PC-3 (cell line): ENCODE results near the gene ST14. TPM values are rescaled to one million over a fixed set of nuclear protein-coding genes. Genes with fewer than 3 reads are reported as not detected.

ENCODE experiments used
- ATAC-seq: fragments of 200-7000 bp; cut with Tn5 transposase; 2 replicates; pipeline ENCODE4 v1.9.1; 2020; ENCODE audit warnings: mild to moderate bottlenecking, moderate library complexity
- BruUV-seq: library from RNA; stranded (reverse); fragments of 400-500 nt; replicated peaks from 2 replicates; lab custom pipeline; 2021; lab: Mats Ljungman, UMichigan
- CTCF ChIA-PET: fragments of 300-600 bp; sonication (Branson Sonifier 250); formaldehyde crosslinking; loops from one replicate; lab custom pipeline; 2022; ENCODE audit warnings: antibody characterized with exemption; lab: Charles Lee
- POLR2A ChIA-PET: fragments of 300-600 bp; sonication (Branson Sonifier 250); formaldehyde crosslinking; loops from one replicate; lab custom pipeline; 2022; ENCODE audit warnings: antibody characterized with exemption; ENCODE audit not compliant: unreplicated experiment; lab: Charles Lee
- DNase-seq: peaks from one replicate; pipeline ENCODE4 v3.0.0-alpha.2; 2015
- H2AFZ ChIP-seq: fragments of 300-600 bp; sonication (generic); 2 replicates; pipeline ENCODE4 v1.6.0; 2016; ENCODE audit warnings: antibody characterized with exemption, low read length
- H3F3A ChIP-seq: fragments of 300-600 bp; sonication (generic); one replicate; pipeline ENCODE4 v1.6.0; 2017; ENCODE audit warnings: antibody characterized with exemption, low read length, control low read depth, mild to moderate bottlenecking; ENCODE audit not compliant: unreplicated experiment
- H3K27ac ChIP-seq: fragments of 300-600 bp; sonication (generic); 2 replicates; pipeline ENCODE4 v1.5.1; 2016; ENCODE audit warnings: mild to moderate bottlenecking, low read length
- H3K27me3 ChIP-seq: fragments of 300-600 bp; sonication (generic); 2 replicates; pipeline ENCODE4 v1.6.1; 2016; ENCODE audit warnings: low read length, mixed read lengths
- H3K36me3 ChIP-seq: fragments of 300-600 bp; sonication (generic); 2 replicates; pipeline ENCODE4 v1.6.1; 2016; ENCODE audit warnings: low read depth, mixed run types, low read length, mixed read lengths
- H3K4me1 ChIP-seq: fragments of 300-600 bp; sonication (generic); 2 replicates; pipeline ENCODE4 v1.5.1; 2016; ENCODE audit warnings: low read length; ENCODE audit not compliant: insufficient read depth
- H3K4me2 ChIP-seq: fragments of 300-600 bp; sonication (generic); 2 replicates; pipeline ENCODE4 v1.6.0; 2016; ENCODE audit warnings: low read length
- H3K4me3 ChIP-seq: fragments of 300-600 bp; sonication (generic); 2 replicates; pipeline ENCODE4 v1.5.1; 2016; ENCODE audit warnings: mild to moderate bottlenecking, low read length, mixed read lengths
- H3K79me2 ChIP-seq: fragments of 300-600 bp; sonication (generic); 2 replicates; pipeline ENCODE4 v1.6.1; 2017; ENCODE audit warnings: low read length, mixed read lengths
- H3K9ac ChIP-seq: fragments of 300-600 bp; sonication (generic); 2 replicates; pipeline ENCODE4 v1.6.0; 2016; ENCODE audit warnings: mild to moderate bottlenecking, low read length
- H3K9me2 ChIP-seq: fragments of 300-600 bp; sonication (generic); replicated peaks from 2 replicates; pipeline ENCODE4 v1.6.1; 2016; ENCODE audit warnings: mixed run types, low read length, mixed read lengths
- H3K9me3 ChIP-seq: fragments of 300-600 bp; sonication (generic); 2 replicates; pipeline ENCODE4 v1.6.1; 2016; ENCODE audit warnings: low read length, mixed read lengths
- H4K20me1 ChIP-seq: fragments of 300-600 bp; sonication (generic); 2 replicates; pipeline ENCODE4 v1.6.1; 2016; ENCODE audit warnings: low read length, mixed read lengths
- CTCF ChIP-seq: fragments of 300-600 bp; sonication (generic); conservative IDR thresholded peaks from 2 replicates; pipeline ENCODE4 v1.5.1; 2017; ENCODE audit warnings: antibody characterized with exemption, low read depth, mild to moderate bottlenecking, low read length
- EZH2 ChIP-seq: fragments of 300-600 bp; sonication (generic); IDR thresholded peaks from one replicate; pipeline ENCODE4 v1.6.1; 2017; ENCODE audit warnings: antibody characterized with exemption, mild to moderate bottlenecking, low read length; ENCODE audit not compliant: unreplicated experiment
- EZH2phosphoT487 ChIP-seq: fragments of 300-600 bp; sonication (generic); IDR thresholded peaks from 2 replicates; pipeline ENCODE4 v1.6.1; 2018; ENCODE audit warnings: mild to moderate bottlenecking, antibody characterized with exemption, low read length, borderline replicate concordance
- intact Hi-C: fragments of 100-400 bp; cut with micrococcal nuclease; formaldehyde crosslinking; loops from 2 replicates; pipeline ENCODE4 v1.9.0; 2023
- total RNA-seq: library from RNA; depleted of rRNA; stranded (reverse); fragments of >200 nt; gene quantifications from 2 replicates; pipeline ENCODE4 v1.2.3, GENCODE V29; 2014

ST14 gene
- total RNA-seq, 1 experiment from 2014 or later = 231 TPM

- no peak for ATAC-seq
- Histone ChIP-seq H3K27me3 (no peaks in the 10 kb centered on the region), H3K27ac (no peak overlapping the region), H3K4me3 (no peak overlapping the region), H2AFZ (no peak overlapping the region), H3K4me2 (no peak overlapping the region), H3K9me3 (no peaks in the 10 kb centered on the region), H4K20me1 (no peaks in the 10 kb centered on the region), H3F3A (peaks cover 4% of the 10 kb centered on the region), H3K36me3 (peaks cover 88% of the 10 kb centered on the region), H3K79me2 (peaks cover 17% of the 10 kb centered on the region), H3K9me2 (no peaks in the 10 kb centered on the region), H3K9ac (no peak overlapping the region), H3K4me1 (no peaks in the 10 kb centered on the region; the same call in 1 of the 2 replicates)
- BruUV-seq = no TSS peak
- ChIA-PET POLR2A (interaction anchor here (0.6 to 1.0 kb wide), 3 partner anchors 14 to 258 kb away, joined by 3 read pairs; no protein-coding TSS in a partner anchor), CTCF (no interaction called here)
- DNase-seq = no peak
- TF ChIP-seq EZH2 (no peak), EZH2phosphoT487 (no peak), CTCF (no peak)
- intact Hi-C loops = no loop called here
Observed at GRCh38 chr11:130129922-130130321, 29.7 kb upstream of the ST14 start.

GRCh38 chr11:130131961-130132850 is 27.4 kb upstream of the ST14 start:
- Histone ChIP-seq H3K4me2 (no peak overlapping the region), H4K20me1 (no peaks in the 10 kb centered on the region), H3F3A (peaks cover 4% of the 10 kb centered on the region), H3K9ac (no peak overlapping the region), H3K4me3 (no peak overlapping the region), H3K9me2 (no peaks in the 10 kb centered on the region), H3K27ac (no peak overlapping the region), H3K4me1 (no peaks in the 10 kb centered on the region), H2AFZ (no peak overlapping the region), H3K79me2 (no peaks in the 10 kb centered on the region), H3K36me3 (peaks cover 88% of the 10 kb centered on the region), H3K9me3 (no peaks in the 10 kb centered on the region), H3K27me3 (no peaks in the 10 kb centered on the region)
- peak; percentile 87 for ATAC-seq
- CTCF ChIA-PET = interaction anchor here (0.6 to 1.9 kb wide), 18 partner anchors 8 to 1248 kb away, joined by 3 to 37 read pairs (median 6); partner anchors contain the start of gene PRDM10
- POLR2A ChIA-PET = interaction anchor here (0.5 to 1.1 kb wide), 5 partner anchors 62 to 715 kb away, joined by 3 to 15 read pairs (median 9); no protein-coding TSS in a partner anchor
- peak; percentile 92 for DNase-seq
- TF ChIP-seq CTCF (peak; percentile 95), EZH2 (no peak)
- BruUV-seq = no TSS peak
- intact Hi-C loops = loop anchor here (1.0 to 2.0 kb wide), 5 partner anchors 61 to 345 kb away; no protein-coding TSS in a partner anchor

DNA sequence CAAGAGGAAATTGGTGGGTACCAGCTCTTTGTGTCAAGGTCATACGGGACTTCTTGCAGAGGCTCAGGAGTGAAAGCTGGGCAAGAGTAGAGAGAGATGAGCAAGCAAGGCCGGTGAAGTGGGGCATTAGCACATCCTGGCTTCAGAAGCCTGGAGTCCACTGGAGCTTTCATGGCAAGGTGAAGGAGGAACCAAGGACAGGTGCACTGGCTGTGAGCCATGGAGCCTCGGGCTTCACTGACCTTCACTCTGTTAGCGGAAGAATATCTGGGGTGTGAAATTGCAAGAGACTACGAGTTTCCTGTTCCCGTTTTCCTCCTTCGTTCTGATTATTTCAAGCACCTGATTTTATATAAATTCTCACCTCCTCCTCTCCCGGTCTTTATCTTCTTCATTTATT is 25.9 kb upstream of the ST14 start:
- Histone ChIP-seq H3K27me3 (no peaks in the 10 kb centered on the region), H3K27ac (no peak overlapping the region), H3K9me3 (no peaks in the 10 kb centered on the region), H3K9me2 (no peaks in the 10 kb centered on the region), H3K36me3 (peaks cover 84% of the 10 kb centered on the region), H3F3A (peaks cover 4% of the 10 kb centered on the region), H2AFZ (no peak overlapping the region), H4K20me1 (no peaks in the 10 kb centered on the region), H3K4me3 (no peak overlapping the region), H3K9ac (no peak overlapping the region), H3K4me1 (no peaks in the 10 kb centered on the region), H3K4me2 (no peak overlapping the region), H3K79me2 (no peaks in the 10 kb centered on the region)
- no TSS peak for BruUV-seq
- TF ChIP-seq EZH2phosphoT487 (no peak), CTCF (no peak), EZH2 (no peak)
- ChIA-PET CTCF (no interaction called here), POLR2A (no interaction called here)
- intact Hi-C loops = loop anchor here (2.0 kb wide), 1 partner anchor 347 kb away; no protein-coding TSS in a partner anchor
- no peak for ATAC-seq
- no peak for DNase-seq
